ENCODE results near the gene SIRT6. TPM values are rescaled to one million over a fixed set of nuclear protein-coding genes. Genes with fewer than 3 reads are reported as not detected.
"Not testable (repeated sequence)": the region's sequence is repeated elsewhere in the genome, so short reads cannot be mapped to it uniquely, and the experiment has no call there.

Gene SIRT6
- polyA plus RNA-seq, 3 donors = 0.57 to 50.3 (median 1.2) TPM

DNA sequence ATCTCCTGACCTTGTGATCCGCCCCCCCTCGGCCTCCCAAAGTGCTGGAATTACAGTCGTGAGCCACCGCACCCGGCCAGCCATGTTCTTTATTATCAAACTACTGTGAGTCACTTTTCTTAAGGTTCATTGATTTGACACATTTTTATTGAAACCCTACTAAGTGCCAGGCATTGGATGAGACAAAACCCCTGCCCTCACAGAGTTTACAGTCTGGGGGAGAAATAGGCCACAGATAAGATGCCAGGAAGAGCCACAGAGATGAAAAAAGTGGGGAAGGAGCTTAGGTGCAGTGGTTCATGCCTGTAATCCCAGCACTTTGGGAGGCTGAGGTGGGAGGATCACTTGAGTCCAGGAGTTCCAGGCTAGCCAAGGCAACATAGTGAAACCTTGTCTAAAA is 43.9 kb downstream of the SIRT6 start:
- 100% methylated on average over 2 of the region's 5 CpGs for WGBS (ENCODE audit: insufficient coverage)
- H3K79me2 ChIP-seq (ENCODE audit: insufficient read depth, low read length) = no peaks in the 10 kb centered on the region
- peaks cover 3 to 7% of the 10 kb centered on the region in 2 donors for H3K4me1 ChIP-seq (ENCODE audit: control insufficient read depth in 1 of 2, insufficient read depth in 2 of 2, low read length in 2 of 2)
- TF ChIP-seq, protein P1, sequence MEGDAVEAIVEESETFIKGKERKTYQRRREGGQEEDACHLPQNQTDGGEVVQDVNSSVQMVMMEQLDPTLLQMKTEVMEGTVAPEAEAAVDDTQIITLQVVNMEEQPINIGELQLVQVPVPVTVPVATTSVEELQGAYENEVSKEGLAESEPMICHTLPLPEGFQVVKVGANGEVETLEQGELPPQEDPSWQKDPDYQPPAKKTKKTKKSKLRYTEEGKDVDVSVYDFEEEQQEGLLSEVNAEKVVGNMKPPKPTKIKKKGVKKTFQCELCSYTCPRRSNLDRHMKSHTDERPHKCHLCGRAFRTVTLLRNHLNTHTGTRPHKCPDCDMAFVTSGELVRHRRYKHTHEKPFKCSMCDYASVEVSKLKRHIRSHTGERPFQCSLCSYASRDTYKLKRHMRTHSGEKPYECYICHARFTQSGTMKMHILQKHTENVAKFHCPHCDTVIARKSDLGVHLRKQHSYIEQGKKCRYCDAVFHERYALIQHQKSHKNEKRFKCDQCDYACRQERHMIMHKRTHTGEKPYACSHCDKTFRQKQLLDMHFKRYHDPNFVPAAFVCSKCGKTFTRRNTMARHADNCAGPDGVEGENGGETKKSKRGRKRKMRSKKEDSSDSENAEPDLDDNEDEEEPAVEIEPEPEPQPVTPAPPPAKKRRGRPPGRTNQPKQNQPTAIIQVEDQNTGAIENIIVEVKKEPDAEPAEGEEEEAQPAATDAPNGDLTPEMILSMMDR (IDR thresholded peaks at IDR 0.05) = no peak
- Mint-ChIP-seq H3K27ac (peak overlapping the region in 1 of 7 donors; percentile 47), H3K4me3 (no peak overlapping the region), H3K27me3 (ENCODE audit: low read depth in 3 of 3) (peaks cover 4 to 21% (median 6%) of the 10 kb centered on the region in 3 donors), H3K9me3 (peaks cover 0 to 4% (median 0%) of the 10 kb centered on the region in 7 donors), H3K36me3 (no peaks in the 10 kb centered on the region), H3K4me1 (peaks cover 10% of the 10 kb centered on the region)
- H3K9ac ChIP-seq (ENCODE audit: insufficient read depth, low read length, poor library complexity, severe bottlenecking) = no peak overlapping the region
- no peaks in the 10 kb centered on the region for H3K36me3 ChIP-seq (replicated peaks in 1 of 2; ENCODE audit: control insufficient read depth in 1 of 2, insufficient read depth in 2 of 2, low read length in 2 of 2)
- H3K4me3 ChIP-seq (replicated peaks in 1 of 3; ENCODE audit: low read depth in 2 of 3, low read length in 3 of 3) = no peak overlapping the region
- no peaks in the 10 kb centered on the region for H4K20me1 ChIP-seq (ENCODE audit: insufficient read depth, low read length)
- H2AFZ ChIP-seq (ENCODE audit: insufficient read depth, low read depth, low read length, poor library complexity, severe bottlenecking) = no peak overlapping the region
- H3K27ac ChIP-seq (ENCODE audit: low read depth in 1 of 2, low read length in 2 of 2) = no peak overlapping the region
- intact Hi-C loops (cut with micrococcal nuclease) = no loop called here
- no peak for DNase-seq
- H3K4me2 ChIP-seq (replicated peaks; ENCODE audit: extremely low read depth, low read length, poor library complexity, severe bottlenecking) = no peak overlapping the region
- no peaks in the 10 kb centered on the region for H3K9me3 ChIP-seq (replicated peaks in 1 of 2; ENCODE audit: control insufficient read depth in 1 of 2, insufficient read depth in 1 of 2, low read length in 2 of 2)
- H3K27me3 ChIP-seq (ENCODE audit: control insufficient read depth in 2 of 2, insufficient read depth in 2 of 2, low read length in 2 of 2) = no peaks in the 10 kb centered on the region

DNA sequence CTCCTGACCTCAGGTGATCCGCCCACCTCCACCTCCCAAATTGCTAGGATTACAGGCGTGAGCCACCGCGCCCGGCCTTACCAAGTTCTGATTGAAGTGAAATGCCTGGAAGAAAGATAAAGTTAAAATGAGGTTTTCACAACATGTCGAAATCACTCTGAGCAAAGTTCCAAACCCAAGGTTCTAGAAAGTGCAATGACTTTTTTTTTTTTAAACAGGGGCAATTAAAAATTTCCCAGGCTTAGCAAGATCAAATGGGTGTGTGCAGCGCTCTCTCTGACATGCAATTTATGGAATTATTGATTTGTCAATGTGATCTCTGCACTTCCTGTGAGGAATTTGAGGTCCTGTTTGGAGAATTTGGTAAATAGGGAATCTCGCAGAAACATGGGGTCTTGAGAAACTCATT is 45.7 kb downstream of the SIRT6 start:
- DNase-seq = no peak
- H3K27ac ChIP-seq (ENCODE audit: low read depth in 1 of 2, low read length in 2 of 2) = no peak overlapping the region
- intact Hi-C loops (cut with micrococcal nuclease) = no loop called here

DNA sequence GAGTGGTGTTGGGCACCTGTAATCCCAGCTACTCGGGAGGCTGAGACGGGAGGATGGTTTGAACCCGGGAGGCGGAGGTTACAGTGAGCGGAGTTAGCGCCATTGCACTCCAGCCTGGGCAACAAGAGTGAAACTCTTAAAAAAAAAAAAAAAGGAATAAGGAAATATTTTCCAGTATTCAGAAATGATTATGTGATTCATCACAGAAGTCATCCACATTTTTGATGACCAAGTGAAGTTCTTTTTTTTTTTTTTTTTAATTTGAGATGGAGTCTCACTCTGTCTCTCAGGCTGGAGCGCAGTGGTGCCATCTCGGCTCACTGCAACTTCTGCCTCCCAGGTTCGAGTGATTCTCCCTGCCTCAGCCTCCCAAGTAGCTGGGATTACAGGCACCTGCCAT is 47.0 kb downstream of the SIRT6 start:
- H3K27ac Mint-ChIP-seq; H3K4me1 ChIP-seq (ENCODE audit: control insufficient read depth in 1 of 2, insufficient read depth in 2 of 2, low read length in 2 of 2); H3K4me1 Mint-ChIP-seq; H4K20me1 ChIP-seq (ENCODE audit: insufficient read depth, low read length); H3K79me2 ChIP-seq (ENCODE audit: insufficient read depth, low read length); H3K36me3 Mint-ChIP-seq; H3K9ac ChIP-seq (ENCODE audit: insufficient read depth, low read length, poor library complexity, severe bottlenecking); H3K4me2 ChIP-seq (replicated peaks; ENCODE audit: extremely low read depth, low read length, poor library complexity, severe bottlenecking); H3K9me3 Mint-ChIP-seq; H3K4me3 Mint-ChIP-seq; H3K27ac ChIP-seq (ENCODE audit: low read depth in 1 of 2, low read length in 2 of 2); intact Hi-C loops (cut with micrococcal nuclease); DNase-seq; H3K4me3 ChIP-seq (replicated peaks in 1 of 3; ENCODE audit: low read depth in 2 of 3, low read length in 3 of 3); H3K9me3 ChIP-seq (replicated peaks in 1 of 2; ENCODE audit: control insufficient read depth in 1 of 2, insufficient read depth in 1 of 2, low read length in 2 of 2); H3K36me3 ChIP-seq (replicated peaks in 1 of 2; ENCODE audit: control insufficient read depth in 1 of 2, insufficient read depth in 2 of 2, low read length in 2 of 2); H3K27me3 ChIP-seq (ENCODE audit: control insufficient read depth in 2 of 2, insufficient read depth in 2 of 2, low read length in 2 of 2); H2AFZ ChIP-seq (ENCODE audit: insufficient read depth, low read depth, low read length, poor library complexity, severe bottlenecking): not testable (repeated sequence)
- WGBS (ENCODE audit: insufficient coverage) = 100% methylated on average over 1 of the region's 9 CpGs
- H3K27me3 Mint-ChIP-seq (ENCODE audit: low read depth in 3 of 3) = peaks cover 4 to 15% (median 11%) of the 10 kb centered on the region in 3 donors

More for the DNA sequence above, 45.7 kb downstream of the SIRT6 start:
- TF ChIP-seq, protein P1 (IDR thresholded peaks at IDR 0.05) = no peak
- H3K4me3 Mint-ChIP-seq = peak overlapping the region in 1 of 2 donors; percentile 39
- Histone ChIP-seq H3K9ac (ENCODE audit: insufficient read depth, low read length, poor library complexity, severe bottlenecking) (no peak overlapping the region), H2AFZ (ENCODE audit: insufficient read depth, low read depth, low read length, poor library complexity, severe bottlenecking) (no peak overlapping the region), H3K36me3 (replicated peaks in 1 of 2; ENCODE audit: control insufficient read depth in 1 of 2, insufficient read depth in 2 of 2, low read length in 2 of 2) (no peaks in the 10 kb centered on the region), H3K4me3 (replicated peaks in 1 of 3; ENCODE audit: low read depth in 2 of 3, low read length in 3 of 3) (no peak overlapping the region), H3K4me1 (ENCODE audit: control insufficient read depth in 1 of 2, insufficient read depth in 2 of 2, low read length in 2 of 2) (peaks cover 3 to 7% of the 10 kb centered on the region in 2 donors), H3K27me3 (ENCODE audit: control insufficient read depth in 2 of 2, insufficient read depth in 2 of 2, low read length in 2 of 2) (no peaks in the 10 kb centered on the region), H3K79me2 (ENCODE audit: insufficient read depth, low read length) (no peaks in the 10 kb centered on the region), H3K9me3 (replicated peaks in 1 of 2; ENCODE audit: control insufficient read depth in 1 of 2, insufficient read depth in 1 of 2, low read length in 2 of 2) (no peaks in the 10 kb centered on the region), H4K20me1 (ENCODE audit: insufficient read depth, low read length) (no peaks in the 10 kb centered on the region), H3K4me2 (replicated peaks; ENCODE audit: extremely low read depth, low read length, poor library complexity, severe bottlenecking) (no peak overlapping the region)
- WGBS (ENCODE audit: insufficient coverage) = 60% methylated on average over 1 of the region's 8 CpGs
- H3K27ac Mint-ChIP-seq = no peak overlapping the region
- H3K27me3 Mint-ChIP-seq (ENCODE audit: low read depth in 3 of 3) = peaks cover 5 to 10% (median 6%) of the 10 kb centered on the region in 3 donors
- H3K9me3 Mint-ChIP-seq = peaks cover 0 to 4% (median 0%) of the 10 kb centered on the region in 7 donors
- H3K36me3 Mint-ChIP-seq = no peaks in the 10 kb centered on the region
- H3K4me1 Mint-ChIP-seq = peaks cover 10% of the 10 kb centered on the region

Measured in CD14-positive monocyte (primary cell).